H1 (cell line): ENCODE data around the gene OXSM. TPM values are rescaled to one million over a fixed set of nuclear protein-coding genes. Genes with fewer than 3 reads are reported as not detected.

ENCODE experiments used
- CTCF ChIA-PET: fragments of 300-600 bp; sonication (Branson Sonifier 250); formaldehyde crosslinking; loops from one replicate; lab custom pipeline; 2021; ENCODE audit not compliant: partially characterized antibody; lab: Charles Lee
- POLR2A ChIA-PET: fragments of 300-600 bp; sonication (Branson Sonifier 250); formaldehyde crosslinking; loops from one replicate; lab custom pipeline; 2021; ENCODE audit warnings: inconsistent platforms; ENCODE audit not compliant: partially characterized antibody; lab: Charles Lee
- DNase-seq, 2 experiments: peaks; one replicate each; pipeline versions ENCODE4 v3.0.0 to v3.0.0-alpha.2; 2010 to 2022; ENCODE audit warnings: low spot score in 2 of 2, low read depth in 1 of 2, mixed read lengths in 1 of 2
- FAIRE-seq: peaks from 2 replicates; lab custom pipeline; 2011; peaks lifted over from hg19 to GRCh38; lab: Jason Lieb, UNC
- H2AFZ ChIP-seq: 2 replicates; pipeline ENCODE4 v1.8.1; 2012; ENCODE audit warnings: low read length, inconsistent platforms
- H2AK5ac ChIP-seq: 2 replicates; pipeline ENCODE4 v1.6.1; 2013; ENCODE audit warnings: low read depth, low read length
- H2BK120ac ChIP-seq: replicated peaks from 2 replicates; pipeline ENCODE3; 2013; ENCODE audit warnings: low read depth, low read length, inconsistent platforms
- H2BK12ac ChIP-seq: 2 replicates; pipeline ENCODE4 v1.6.1; 2013; ENCODE audit warnings: low read depth, low read length
- H2BK15ac ChIP-seq: 2 replicates; pipeline ENCODE4 v1.6.1; 2013; ENCODE audit warnings: low read length
- H2BK20ac ChIP-seq: 2 replicates; pipeline ENCODE4 v1.6.1; 2013; ENCODE audit warnings: low read length
- H2BK5ac ChIP-seq: 2 replicates; pipeline ENCODE4 v1.6.1; 2013; ENCODE audit warnings: low read depth, low read length
- H3K14ac ChIP-seq: 2 replicates; pipeline ENCODE4 v1.6.1; 2013; ENCODE audit warnings: inconsistent platforms; ENCODE audit not compliant: insufficient read length
- H3K18ac ChIP-seq: 2 replicates; pipeline ENCODE4 v1.6.1; 2013; ENCODE audit warnings: low read length; ENCODE audit errors: extremely low read depth
- H3K23ac ChIP-seq: 2 replicates; pipeline ENCODE4 v1.6.1; 2013; ENCODE audit warnings: inconsistent platforms; ENCODE audit not compliant: insufficient read length
- H3K23me2 ChIP-seq: 2 replicates; pipeline ENCODE4 v1.6.1; 2013; ENCODE audit warnings: low read depth, low read length
- H3K27ac ChIP-seq: 2 replicates; pipeline ENCODE4 v1.6.1; 2011; ENCODE audit warnings: low read depth, low read length, inconsistent platforms
- H3K27me3 ChIP-seq, 4 experiments: replicated peaks in 1 of 4; 1 replicate in 1 of 4; 2 replicates in 3 of 4; pipeline versions ENCODE4 v1.6.1 to v1.8.1; 2011 to 2013; ENCODE audit warnings: low read length in 3 of 4, mild to moderate bottlenecking in 3 of 4, inconsistent platforms in 2 of 4, mixed read lengths in 2 of 4, moderate library complexity in 1 of 4; ENCODE audit not compliant: control insufficient read depth in 3 of 4, insufficient read depth in 3 of 4; ENCODE audit errors: extremely low read depth in 1 of 4
- H3K36me3 ChIP-seq, 4 experiments: 2 replicates each; pipeline versions ENCODE4 v1.6.1 to v1.8.1; 2011 to 2013; ENCODE audit warnings: mild to moderate bottlenecking in 4 of 4, low read length in 3 of 4, moderate library complexity in 2 of 4, control low read depth in 1 of 4, inconsistent platforms in 1 of 4; ENCODE audit not compliant: insufficient read depth in 4 of 4, control insufficient read depth in 2 of 4
- H3K4ac ChIP-seq: replicated peaks from 2 replicates; pipeline ENCODE3; 2013; ENCODE audit warnings: low read length, low read depth, mixed read lengths, inconsistent platforms; ENCODE audit not compliant: insufficient read length
- H3K4me1 ChIP-seq, 4 experiments: replicated peaks in 1 of 4; 1 replicate in 1 of 4; 2 replicates in 3 of 4; pipeline versions ENCODE4 v1.6.1 to v1.8.1; 2011 to 2013; ENCODE audit warnings: low read length in 3 of 4, inconsistent platforms in 2 of 4, mixed read lengths in 1 of 4; ENCODE audit not compliant: insufficient read depth in 4 of 4, control insufficient read depth in 3 of 4
- H3K4me2 ChIP-seq, 2 experiments: 2 replicates each; pipeline versions ENCODE4 v1.6.1 to v1.8.1; 2011 to 2013; ENCODE audit warnings: low read depth in 2 of 2, low read length in 2 of 2, control low read depth in 1 of 2, inconsistent platforms in 1 of 2, mild to moderate bottlenecking in 1 of 2; ENCODE audit not compliant: insufficient read depth in 1 of 2
- H3K4me3 ChIP-seq, 4 experiments: fragments of 200-600, 300-600 bp in 1 of 4; sonication (generic), shearing (Covaris generic), sonication (Bioruptor Twin) in 1 of 4; 2 replicates each; pipeline versions ENCODE4 v1.5.1 to v1.8.1; 2011 to 2016; ENCODE audit warnings: low read length in 4 of 4, low read depth in 3 of 4, control low read depth in 2 of 4, inconsistent platforms in 2 of 4, mild to moderate bottlenecking in 2 of 4, mixed read lengths in 1 of 4, moderate library complexity in 1 of 4; ENCODE audit not compliant: insufficient read depth in 2 of 4; ENCODE audit errors: extremely low read depth in 1 of 4
- H3K56ac ChIP-seq: replicated peaks from 2 replicates; pipeline ENCODE3; 2013; ENCODE audit warnings: low read depth, mild to moderate bottlenecking, mixed read lengths, low read length, inconsistent platforms; ENCODE audit not compliant: insufficient read length
- H3K79me1 ChIP-seq: 2 replicates; pipeline ENCODE4 v1.6.1; 2013; ENCODE audit warnings: low read depth, low read length, control low read depth
- H3K79me2 ChIP-seq, 2 experiments: 2 replicates each; pipeline versions ENCODE4 v1.6.1 to v1.8.1; 2012 to 2013; ENCODE audit warnings: low read length in 2 of 2, mild to moderate bottlenecking in 2 of 2, inconsistent platforms in 1 of 2; ENCODE audit not compliant: insufficient read depth in 2 of 2, control insufficient read depth in 1 of 2
- H3K9ac ChIP-seq, 4 experiments: replicated peaks in 1 of 4; 1 replicate in 1 of 4; 2 replicates in 3 of 4; pipeline versions ENCODE4 v1.6.1 to v1.8.1; 2011 to 2013; ENCODE audit warnings: low read depth in 3 of 4, low read length in 3 of 4, control low read depth in 2 of 4, mild to moderate bottlenecking in 2 of 4, moderate library complexity in 2 of 4, inconsistent platforms in 1 of 4; ENCODE audit errors: extremely low read depth in 1 of 4
- H3K9me3 ChIP-seq, 2 experiments: 2 replicates each; pipeline versions ENCODE4 v1.6.1 to v1.8.1; 2012 to 2013; ENCODE audit warnings: mild to moderate bottlenecking in 2 of 2, moderate library complexity in 2 of 2, control low read depth in 1 of 2, inconsistent platforms in 1 of 2, low read depth in 1 of 2, low read length in 1 of 2, mixed read lengths in 1 of 2; ENCODE audit not compliant: insufficient read depth in 2 of 2
- H4K20me1 ChIP-seq, 2 experiments: replicated peaks in 1 of 2; 2 replicates each; pipeline versions ENCODE3 to v1.8.1; 2011 to 2013; ENCODE audit warnings: inconsistent platforms in 2 of 2, low read length in 2 of 2, mild to moderate bottlenecking in 1 of 2; ENCODE audit not compliant: insufficient read depth in 2 of 2, control insufficient read depth in 1 of 2
- H4K5ac ChIP-seq: 2 replicates; pipeline ENCODE4 v1.6.1; 2013; ENCODE audit warnings: low read length, low read depth, mixed read lengths, inconsistent platforms; ENCODE audit not compliant: insufficient read length
- H4K8ac ChIP-seq: 2 replicates; pipeline ENCODE4 v1.8.0; 2013; ENCODE audit warnings: mild to moderate bottlenecking, moderate library complexity, low read length, inconsistent platforms; ENCODE audit not compliant: insufficient read depth; ENCODE audit errors: extremely low read depth
- H4K91ac ChIP-seq: replicated peaks from 2 replicates; pipeline ENCODE3; 2013; ENCODE audit warnings: low read length, mixed read lengths, inconsistent platforms; ENCODE audit not compliant: insufficient read length
- BCL11A ChIP-seq, 2 experiments: IDR thresholded peaks; one replicate each; pipeline ENCODE4 v1.6.1; 2011; ENCODE audit warnings: low read depth in 2 of 2, low read length in 2 of 2, mild to moderate bottlenecking in 2 of 2
- CEBPB ChIP-seq: IDR thresholded peaks from 2 replicates; pipeline ENCODE4 v1.6.1; 2012; ENCODE audit warnings: low read depth, low read length
- GTF2F1 ChIP-seq: IDR thresholded peaks from 2 replicates; pipeline ENCODE4 v1.6.1; 2012; ENCODE audit warnings: low read depth, low read length, improper control_type of control experiment, borderline replicate concordance
- POLR2A ChIP-seq, 2 experiments: IDR thresholded peaks; 1 replicate in 1 of 2; 2 replicates in 1 of 2; pipeline ENCODE4 v1.6.1; 2011; ENCODE audit warnings: low read depth in 2 of 2, low read length in 2 of 2, mild to moderate bottlenecking in 2 of 2; ENCODE audit errors: control extremely low read depth in 1 of 2
- RXRA ChIP-seq: IDR thresholded peaks from 2 replicates; pipeline ENCODE4 v1.6.1; 2011; ENCODE audit warnings: low read depth, mild to moderate bottlenecking, low read length, moderate library complexity; ENCODE audit not compliant: insufficient read depth
- TAF7 ChIP-seq: optimal IDR thresholded peaks from 2 replicates; pipeline ENCODE3; 2011; ENCODE audit warnings: low read depth, mild to moderate bottlenecking, inconsistent platforms, low read length, moderate library complexity, borderline replicate concordance
- polyA plus RNA-seq, 7 experiments: library from polyadenylated mRNA; depleted of rRNA in 3 of 7; stranded (reverse) in 5 of 7; unstranded in 2 of 7; fragments of >200 nt in 5 of 7; fragments of 200-250 nt in 2 of 7; gene quantifications; 1 replicate in 5 of 7; 2 replicates in 1 of 7; 4 replicates in 1 of 7; pipeline versions ENCODE4 v1.2.1 to v1.2.3, GENCODE V29; 2011 to 2013; ENCODE audit warnings: missing spikeins in 2 of 7, mixed read lengths in 2 of 7
- total RNA-seq: library from RNA; stranded (reverse); fragmentation: NEBNext Ultra II Directional; extraction: Animal tissue kit (Norgen Biotek cat#: 25700); gene quantifications from 2 replicates; pipeline ENCODE4 v1.2.1, GENCODE V29; 2021
- TF ChIP-seq, protein P1 (sequence below): IDR thresholded peaks from 2 replicates; pipeline ENCODE4 v1.6.1; 2011; ENCODE audit warnings: low read length, improper control_type of control experiment

The OXSM gene
- total and polyA plus RNA-seq, 2 of the 8 experiments (the other 6 are each of a cell fraction or from before 2014, with no cell fraction given): 1.3 to 2.2 TPM

- Histone ChIP-seq H2BK5ac (no peak overlapping the region; the same call in 1 of the 2 replicates), H4K20me1 (no peaks in the 10 kb centered on the region), H3K9me3 (no peaks in the 10 kb centered on the region), H3K23ac (no peak overlapping the region), H3K4me1 (peaks cover 0 to 9% (median 4%) of the 10 kb centered on the region in 4 experiments; a peak in 4 of 7 replicates), H2BK15ac (no peak overlapping the region), H2AFZ (peak overlapping the region; percentile 46; the same call in 1 of the 2 replicates), H3K36me3 (no peaks in the 10 kb centered on the region), H2BK120ac (no peak overlapping the region), H3K27ac (peak overlapping the region; percentile 26; the same call in 1 of the 2 replicates), H3K79me1 (no peaks in the 10 kb centered on the region), H4K8ac (no peak overlapping the region), H4K5ac (no peak overlapping the region), H3K79me2 (no peaks in the 10 kb centered on the region), H3K4me2 (peak overlapping the region; percentile 32 to 49; a peak in 2 of 4 replicates), H3K23me2 (no peaks in the 10 kb centered on the region), H3K14ac (no peak overlapping the region), H3K9ac (no peak overlapping the region), H4K91ac (no peak overlapping the region), H2AK5ac (no peak overlapping the region), H3K4ac (no peak overlapping the region), H3K27me3 (no peaks in the 10 kb centered on the region), H3K56ac (no peak overlapping the region), H2BK12ac (no peak overlapping the region), H3K4me3 (no peak overlapping the region), H2BK20ac (no peak overlapping the region), H3K18ac (no peak overlapping the region)
- POLR2A ChIA-PET: interaction anchor here (1.6 kb wide), 1 partner anchor 30 kb away, joined by 5 read pairs; the partner anchor contains the start of gene OXSM
- no peak for TF ChIP-seq TAF7
- TF ChIP-seq CEBPB: no peak
- no peak for TF ChIP-seq GTF2F1
- TF ChIP-seq POLR2A (IDR thresholded peaks at IDR 0.05; ENCODE audit: control extremely low read depth in 1 of 2, low read depth in 2 of 2, low read length in 2 of 2): no peak
- TF ChIP-seq, protein P1, sequence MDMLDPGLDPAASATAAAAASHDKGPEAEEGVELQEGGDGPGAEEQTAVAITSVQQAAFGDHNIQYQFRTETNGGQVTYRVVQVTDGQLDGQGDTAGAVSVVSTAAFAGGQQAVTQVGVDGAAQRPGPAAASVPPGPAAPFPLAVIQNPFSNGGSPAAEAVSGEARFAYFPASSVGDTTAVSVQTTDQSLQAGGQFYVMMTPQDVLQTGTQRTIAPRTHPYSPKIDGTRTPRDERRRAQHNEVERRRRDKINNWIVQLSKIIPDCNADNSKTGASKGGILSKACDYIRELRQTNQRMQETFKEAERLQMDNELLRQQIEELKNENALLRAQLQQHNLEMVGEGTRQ: peak; percentile 54
- TF ChIP-seq RXRA: no peak
- TF ChIP-seq BCL11A (IDR thresholded peaks at IDR 0.05; ENCODE audit: low read depth in 2 of 2, low read length in 2 of 2): no peak
- DNase-seq: peak in 1 of 2 experiments; percentile 33
- CTCF ChIA-PET: interaction anchor here (0.7 to 1.9 kb wide), 3 partner anchors 17 to 172 kb away, joined by 3 to 10 read pairs (median 6); no protein-coding TSS in a partner anchor
- peak; percentile 75 for FAIRE-seq
These were observed 30.5 kb downstream of the OXSM start for GRCh38 chr3:25820366-25820765.
